Psoas muscle (tissue), 8 donors: Measurements from ENCODE around the gene ACAD8. TPM values are rescaled to one million over a fixed set of nuclear protein-coding genes. Genes with fewer than 3 reads are reported as not detected.
A peak's percentile ranks its signal among the peaks of the same experiment; 100 is the strongest.

Experiments
- ATAC-seq, 4 donors: fragments of 200-7000 bp; cut with Tn5 transposase; one replicate each; pipeline ENCODE4 v1.9.1; 2020; ENCODE audit warnings: moderate library complexity in 3 of 4, mild to moderate bottlenecking in 2 of 4
- DNase-seq, 2 donors: peaks; one replicate each; pipeline ENCODE4 v3.0.0-alpha.2; 2020
- H3K27ac ChIP-seq: fragments of 200-600 bp; one replicate; pipeline ENCODE4 v1.8.0; 2022
- H3K27me3 ChIP-seq, 3 donors: fragments of 200-600 bp in 1 of 3; one replicate each; pipeline versions ENCODE4 v1.6.1 to v1.8.0; 2013 to 2022; ENCODE audit warnings: low read length in 2 of 3, mild to moderate bottlenecking in 2 of 3, moderate library complexity in 1 of 3; ENCODE audit not compliant: insufficient read depth in 3 of 3
- H3K36me3 ChIP-seq, 2 donors: fragments of 200-600 bp in 1 of 2; one replicate each; pipeline versions ENCODE4 v1.6.1 to v1.8.0; 2013 to 2022; ENCODE audit warnings: low read depth in 1 of 2, mild to moderate bottlenecking in 1 of 2, moderate library complexity in 1 of 2; ENCODE audit not compliant: insufficient read depth in 1 of 2
- H3K4me1 ChIP-seq: fragments of 200-600 bp; one replicate; pipeline ENCODE4 v1.8.0; 2022
- H3K4me3 ChIP-seq: fragments of 200-600 bp; one replicate; pipeline ENCODE4 v1.8.0; 2022; ENCODE audit warnings: mild to moderate bottlenecking
- H3K9me3 ChIP-seq: fragments of 200-600 bp; one replicate; pipeline ENCODE4 v1.8.0; 2022
- CTCF ChIP-seq: fragments of 200-600 bp; IDR thresholded peaks from one replicate; pipeline ENCODE4 v1.8.0; 2022; ENCODE audit warnings: antibody characterized with exemption
- WGBS, 3 donors: extraction: QIAGEN DNeasy Blood & Tissue Kit; methylation state at CpG; one replicate each; pipeline versions ENCODE4 v1.1.6 to v1.1.7; 2013; 5-methylcytosine and 5-hydroxymethylcytosine counted together
- intact Hi-C, 2 donors: fragments of 100-400 bp; cut with DNase I; formaldehyde crosslinking; loops; one replicate each; pipeline versions ENCODE4 v1.11.0 to v1.14.2; 2022
- polyA plus RNA-seq, 3 donors: library from polyadenylated mRNA; stranded (reverse); fragments of 200-250 nt; gene quantifications; one replicate each; pipeline ENCODE4 v1.2.3, GENCODE V29; 2013
- total RNA-seq, 4 donors: library from RNA; stranded (reverse); fragmentation: NEBNext Ultra II Directional in 2 of 4; extraction: Animal tissue kit (Norgen Biotek cat#: 25700) in 2 of 4; gene quantifications; one replicate each; pipeline versions ENCODE4 v1.2.1 to v1.2.4, GENCODE V29; 2021 to 2023
- donor health status: healthy with polysubstance abuse.
- donor health status: DM: no; HTN: no; CAD: no; lungs with moderate emphysema.
- donor health status: Bipolar disorder and iron deficiency.
- donor health status: healthy.
- donor health status: DM: yes; HTN: yes; CAD: no.
- donor health status: DM: no; HTN: no; CAD: no.
- donor health status: DM: no; HTN: no; CAD: no.
- donor health status: DM: yes; HTN: yes; CAD: no.

Gene ACAD8
- total and polyA plus RNA-seq, 7 donors, result 20.4 to 34.6 (median 28.2) TPM

- DNase-seq (no peak), ATAC-seq (no peak)
- H3K4me1 ChIP-seq, result peaks cover 8% of the 10 kb centered on the region
- no peak for TF ChIP-seq CTCF
- no peak overlapping the region for H3K4me3 ChIP-seq
- WGBS, 3 donors, result 62 to 72% (median 64%) methylated on average over 7 of the region's 7 CpGs
- intact Hi-C loops, result loop anchor here in 1 of 2 donors (2.0 kb wide), 1 partner anchor 22 kb away; no protein-coding TSS in a partner anchor
- no peak overlapping the region for H3K27ac ChIP-seq
- no peaks in the 10 kb centered on the region for H3K27me3 ChIP-seq
- H3K9me3 ChIP-seq, result no peaks in the 10 kb centered on the region
- H3K36me3 ChIP-seq, result peaks cover 11 to 76% of the 10 kb centered on the region in 2 donors
Measured at GRCh38 chr11:134248910-134249480, 4.4 kb upstream of the ACAD8 start.

- intact Hi-C loops, result no loop called here
- Histone ChIP-seq H3K4me3 (no peak overlapping the region), H3K4me1 (peaks cover 19% of the 10 kb centered on the region), H3K9me3 (no peaks in the 10 kb centered on the region), H3K36me3 (peaks cover 11 to 63% of the 10 kb centered on the region in 2 donors), H3K27me3 (no peaks in the 10 kb centered on the region), H3K27ac (no peak overlapping the region)
- WGBS, 3 donors, result 92 to 96% (median 95%) methylated on average over 3 of the region's 3 CpGs
- DNase-seq (no peak), ATAC-seq (no peak)
- TF ChIP-seq CTCF, result no peak
Measured at GRCh38 chr11:134250246-134250645, 3.1 kb upstream of the ACAD8 start.

GRCh38 chr11:134250675-134251074, 2.7 kb upstream of the ACAD8 start:
- TF ChIP-seq CTCF, result no peak
- Histone ChIP-seq H3K4me3 (no peak overlapping the region), H3K4me1 (peaks cover 24% of the 10 kb centered on the region), H3K9me3 (no peaks in the 10 kb centered on the region), H3K36me3 (peaks cover 11 to 59% of the 10 kb centered on the region in 2 donors), H3K27me3 (no peaks in the 10 kb centered on the region), H3K27ac (no peak overlapping the region)
- intact Hi-C loops, result no loop called here
- ATAC-seq (no peak), DNase-seq (no peak)
- WGBS, 3 donors, result 90 to 96% (median 94%) methylated on average over 2 of the region's 2 CpGs

- ATAC-seq, result peak in 3 of 4 donors; percentile 2 to 35 (median 23)
- intact Hi-C loops, result no loop called here
Measured at GRCh38 chr11:134252346-134253187, 801 bp upstream of the ACAD8 start.

More at GRCh38 chr11:134252346-134253187, 801 bp upstream of the ACAD8 start:
- Histone ChIP-seq H3K9me3 (no peaks in the 10 kb centered on the region), H3K27me3 (no peaks in the 10 kb centered on the region), H3K4me3 (peak overlapping the region; percentile 96), H3K36me3 (peaks cover 7 to 55% of the 10 kb centered on the region in 2 donors), H3K4me1 (peaks cover 24% of the 10 kb centered on the region), H3K27ac (peak overlapping the region; percentile 53)
- TF ChIP-seq CTCF, result no peak
- DNase-seq, result no peak
- WGBS, 3 donors, result 4 to 6% (median 5%) methylated on average over 27 of the region's 27 CpGs
